Measurements from ENCODE around the gene UNKL.

Gene UNKL

GRCh38 chr16:1323296-1324239, 90.9 kb downstream of the UNKL start:
- peak; percentile 62 for DNase-seq (ENCODE audit: low spot score)

GRCh38 chr16:1322407-1322806, 92.1 kb downstream of the UNKL start:
- DNase-seq (ENCODE audit: low spot score) = no peak

GRCh38 chr16:1320658-1321240, 93.8 kb downstream of the UNKL start:
- DNase-seq (ENCODE audit: low spot score) = no peak

GRCh38 chr16:1320097-1320496, 94.4 kb downstream of the UNKL start:
- DNase-seq (ENCODE audit: low spot score) = no peak

- no peak for DNase-seq (ENCODE audit: low spot score)
Measured at GRCh38 chr16:1319041-1319440, 95.5 kb downstream of the UNKL start.

- DNase-seq (ENCODE audit: low spot score) = no peak
Measured at GRCh38 chr16:1318268-1318545, 96.3 kb downstream of the UNKL start.

GRCh38 chr16:1317479-1318267, 96.8 kb downstream of the UNKL start:
- DNase-seq (ENCODE audit: low spot score) = no peak

GRCh38 chr16:1316033-1316405, 98.5 kb downstream of the UNKL start:
- no peak for DNase-seq (ENCODE audit: low spot score)

- DNase-seq (ENCODE audit: low spot score) = no peak
Measured at GRCh38 chr16:1315081-1316032, 99.1 kb downstream of the UNKL start.

- DNase-seq (ENCODE audit: low spot score) = no peak
Measured at GRCh38 chr16:1314399-1315068, 100.0 kb downstream of the UNKL start.

- no peak for DNase-seq (ENCODE audit: low spot score)
Measured at GRCh38 chr16:1313721-1314369, 100.7 kb downstream of the UNKL start.

Data from COLO829 (cell line).